Effector CD8-positive, alpha-beta T cell (primary cell): ENCODE results near the gene GALK1.
A peak's percentile ranks its signal among the peaks of the same experiment; 100 is the strongest.

ENCODE experiments used
- DNase-seq: peaks from one replicate; lab custom pipeline; 2025; lab: John Stamatoyannopoulos, UW

GALK1 gene

DNA sequence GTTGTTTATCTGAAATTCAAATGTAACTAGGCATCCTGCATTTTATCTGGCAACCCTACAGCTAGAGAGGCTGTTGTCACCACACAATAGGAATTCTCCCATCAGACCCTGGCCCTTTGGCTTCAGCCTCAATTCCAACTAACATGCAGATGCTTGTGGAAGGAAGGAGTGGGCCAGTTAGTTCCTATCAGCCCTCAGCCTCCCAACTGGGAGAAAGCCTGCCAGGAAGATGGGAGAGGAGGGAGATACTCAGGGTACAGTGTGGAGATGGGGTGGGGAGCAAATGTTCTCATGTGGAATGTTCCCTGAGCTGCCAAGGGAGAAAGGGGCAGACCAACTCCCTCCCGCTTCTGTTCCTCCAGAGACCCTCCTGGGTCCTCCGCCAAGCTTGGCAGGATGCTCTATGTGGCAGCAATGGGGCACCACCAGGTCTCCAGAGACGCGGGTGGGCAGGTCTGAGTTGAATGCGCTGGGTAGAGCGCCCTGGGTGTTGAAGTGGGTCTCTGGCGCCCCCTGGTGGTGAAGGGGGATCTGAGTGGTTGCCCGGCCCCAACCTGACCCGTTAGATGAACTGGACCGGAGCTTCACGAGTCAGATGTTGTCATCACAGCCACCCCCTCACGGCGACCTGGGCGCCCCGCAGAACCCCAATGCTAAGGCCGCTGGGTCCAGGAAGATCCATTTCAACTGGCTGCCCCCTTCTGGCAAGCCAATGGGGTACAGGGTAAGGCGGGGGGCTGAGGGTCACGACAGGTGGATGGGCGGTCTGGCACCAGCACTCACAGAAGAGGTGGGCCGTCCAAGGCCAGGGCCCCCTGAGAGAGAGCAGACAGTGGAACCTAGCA, 15.2 kb downstream of the GALK1 start:
- peak; percentile 85 for DNase-seq

DNA sequence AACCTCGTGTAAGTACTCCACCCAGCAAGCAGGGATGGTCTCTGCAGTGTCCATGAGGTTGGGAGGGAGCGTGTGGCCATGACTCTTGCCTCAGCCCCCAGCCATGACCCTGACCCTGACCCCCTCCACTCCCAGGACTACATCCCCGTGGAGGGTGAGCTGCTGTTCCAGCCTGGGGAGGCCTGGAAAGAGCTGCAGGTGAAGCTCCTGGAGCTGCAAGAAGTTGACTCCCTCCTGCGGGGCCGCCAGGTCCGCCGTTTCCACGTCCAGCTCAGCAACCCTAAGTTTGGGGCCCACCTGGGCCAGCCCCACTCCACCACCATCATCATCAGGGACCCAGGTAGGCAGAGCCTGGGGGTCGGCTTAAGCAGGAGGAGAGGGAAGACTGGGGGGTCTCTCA, 16.3 kb downstream of the GALK1 start:
- DNase-seq = no peak

DNA sequence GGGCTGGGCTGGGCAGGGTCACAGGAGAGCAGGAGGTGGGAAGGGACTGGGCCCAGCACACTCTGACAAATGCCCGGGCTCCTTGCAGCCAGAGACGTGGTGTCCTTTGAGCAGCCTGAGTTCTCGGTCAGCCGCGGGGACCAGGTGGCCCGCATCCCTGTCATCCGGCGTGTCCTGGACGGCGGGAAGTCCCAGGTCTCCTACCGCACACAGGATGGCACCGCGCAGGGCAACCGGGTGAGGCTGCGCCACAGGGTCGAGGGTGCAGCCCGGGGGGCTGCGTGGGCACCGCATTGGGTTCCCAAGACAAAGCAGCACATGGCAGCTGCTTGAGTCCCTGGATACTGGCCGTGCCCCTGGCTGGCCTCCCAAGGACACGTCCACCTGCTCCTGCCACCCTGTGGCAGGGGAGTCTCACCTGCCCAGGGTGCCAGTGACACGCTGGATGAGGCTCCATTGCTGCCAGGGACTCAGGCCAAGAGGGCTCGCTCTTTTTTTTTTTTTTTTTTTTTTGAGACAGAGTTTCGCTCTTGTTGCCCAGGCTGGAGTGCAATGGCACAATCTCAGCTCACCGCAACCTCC, 21.3 kb downstream of the GALK1 start:
- no peak for DNase-seq

DNA sequence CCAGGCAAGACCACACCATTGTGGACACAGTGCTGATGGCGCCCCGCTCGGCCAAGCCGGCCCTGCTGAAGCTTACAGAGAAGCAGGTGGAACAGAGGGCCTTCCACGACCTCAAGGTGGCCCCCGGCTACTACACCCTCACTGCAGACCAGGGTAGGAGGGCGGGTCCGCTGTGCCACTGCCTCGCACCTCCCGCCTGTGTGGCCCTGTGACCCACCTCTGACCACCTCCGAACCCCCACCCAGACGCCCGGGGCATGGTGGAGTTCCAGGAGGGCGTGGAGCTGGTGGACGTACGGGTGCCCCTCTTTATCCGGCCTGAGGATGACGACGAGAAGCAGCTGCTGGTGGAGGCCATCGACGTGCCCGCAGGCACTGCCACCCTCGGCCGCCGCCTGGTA, 22.7 kb downstream of the GALK1 start:
- no peak for DNase-seq

DNA sequence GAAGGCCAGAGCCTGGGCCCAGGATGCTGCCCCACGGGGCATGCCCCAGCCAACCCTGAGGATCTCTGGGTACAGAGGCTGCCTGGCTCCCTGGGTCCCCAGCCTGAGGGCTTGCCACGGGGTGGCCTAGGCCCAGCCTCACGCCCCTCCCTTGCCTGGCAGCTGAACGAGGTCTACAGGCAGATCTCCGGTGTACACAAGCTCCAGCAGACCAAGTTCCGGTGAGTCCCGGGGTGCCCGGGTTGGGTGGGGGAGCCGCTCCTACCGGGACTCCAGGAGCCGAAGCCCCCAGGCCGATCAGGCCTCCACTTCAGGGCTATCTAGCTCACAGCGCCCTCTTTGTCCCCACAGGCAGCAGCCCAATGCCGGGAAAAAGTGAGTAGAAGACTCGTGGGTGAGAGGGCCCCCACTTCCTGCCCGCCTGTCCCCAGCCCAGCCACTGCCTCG, 24.3 kb downstream of the GALK1 start:
- no peak for DNase-seq

DNA sequence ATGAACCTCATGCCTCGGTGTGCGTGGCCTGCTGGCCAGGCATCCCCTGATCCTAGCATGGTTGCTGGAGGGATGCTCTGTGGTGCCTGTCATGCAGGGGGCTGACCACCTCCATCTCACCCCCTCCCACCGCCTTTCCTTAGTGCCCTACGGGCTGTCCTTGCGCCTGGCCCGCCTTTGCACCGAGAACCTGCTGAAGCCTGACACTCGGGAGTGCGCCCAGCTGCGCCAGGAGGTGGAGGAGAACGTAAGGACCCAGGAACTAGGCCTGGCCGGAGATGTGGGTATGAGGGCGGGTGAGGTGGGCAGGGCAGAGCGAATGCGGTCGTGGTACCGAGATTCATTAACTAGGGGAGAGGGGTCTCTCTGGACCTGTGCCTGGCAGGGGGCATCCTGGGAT, 24.8 kb downstream of the GALK1 start:
- no peak for DNase-seq

DNA sequence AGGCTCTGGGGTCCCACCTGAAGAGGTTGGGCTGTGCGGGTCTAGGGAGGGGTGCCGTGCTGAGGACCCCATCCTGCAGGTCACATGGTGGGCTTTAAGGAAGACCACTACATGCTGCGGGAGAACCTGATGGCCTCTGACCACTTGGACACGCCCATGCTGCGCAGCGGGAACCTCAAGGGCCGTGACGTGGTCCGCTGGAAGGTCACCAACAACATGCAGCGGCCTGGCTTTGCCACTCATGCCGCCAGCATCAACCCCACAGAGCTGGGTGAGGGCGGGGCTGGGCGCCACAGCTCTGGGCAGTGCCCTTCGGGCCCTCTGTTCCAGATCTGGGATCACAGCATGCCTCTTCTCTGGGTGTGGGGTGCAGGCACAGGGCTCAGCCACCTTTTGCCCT, 25.2 kb downstream of the GALK1 start:
- DNase-seq = no peak

DNA sequence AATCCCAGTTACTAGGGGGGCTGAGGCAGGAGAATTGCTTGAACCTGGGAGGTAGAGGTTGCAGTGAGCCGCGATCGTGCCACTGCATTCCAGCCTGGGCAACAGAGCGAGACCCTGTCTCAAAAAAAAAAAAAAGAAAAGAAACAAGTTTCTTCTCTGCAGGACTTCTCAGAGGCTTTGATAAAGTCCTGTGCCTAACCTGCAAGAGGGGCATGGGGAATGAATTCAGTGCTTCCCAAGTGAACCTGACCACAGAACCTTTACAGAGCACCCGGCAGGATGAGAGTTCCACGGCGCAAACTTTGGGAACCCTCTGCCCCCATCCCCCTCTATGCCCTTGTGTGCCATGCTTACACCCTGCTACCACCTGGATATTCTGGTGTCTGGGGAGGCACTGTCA, 25.8 kb downstream of the GALK1 start:
- no peak for DNase-seq

DNA sequence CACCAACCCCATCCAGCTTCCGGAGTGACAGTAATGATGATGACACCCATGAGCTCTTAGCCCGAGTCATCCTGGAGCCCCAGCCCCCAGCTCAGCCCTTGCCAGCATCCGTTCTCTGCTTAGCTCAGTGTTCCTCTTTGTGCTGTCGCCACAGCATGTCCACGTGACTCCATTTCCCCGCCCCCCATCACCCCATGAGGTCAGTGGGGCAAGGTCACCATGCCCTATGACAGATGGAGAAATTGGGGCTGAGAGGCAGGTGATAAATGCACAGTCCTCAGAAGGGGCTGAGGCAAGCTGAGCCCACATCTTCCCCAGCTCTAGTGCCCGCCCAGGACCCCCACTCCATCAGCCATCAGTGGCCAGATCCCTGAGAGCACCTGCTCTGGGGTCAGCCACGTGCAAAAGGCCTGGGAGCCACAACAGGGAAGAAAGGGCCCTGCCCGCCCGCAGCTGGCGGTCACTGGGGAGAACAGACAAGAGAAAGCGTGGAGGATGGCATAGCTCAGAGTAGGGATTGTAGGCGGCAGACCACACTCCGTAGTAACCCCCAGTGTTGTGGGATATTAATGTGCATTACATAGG, 26.7 kb downstream of the GALK1 start:
- DNase-seq = no peak

DNA sequence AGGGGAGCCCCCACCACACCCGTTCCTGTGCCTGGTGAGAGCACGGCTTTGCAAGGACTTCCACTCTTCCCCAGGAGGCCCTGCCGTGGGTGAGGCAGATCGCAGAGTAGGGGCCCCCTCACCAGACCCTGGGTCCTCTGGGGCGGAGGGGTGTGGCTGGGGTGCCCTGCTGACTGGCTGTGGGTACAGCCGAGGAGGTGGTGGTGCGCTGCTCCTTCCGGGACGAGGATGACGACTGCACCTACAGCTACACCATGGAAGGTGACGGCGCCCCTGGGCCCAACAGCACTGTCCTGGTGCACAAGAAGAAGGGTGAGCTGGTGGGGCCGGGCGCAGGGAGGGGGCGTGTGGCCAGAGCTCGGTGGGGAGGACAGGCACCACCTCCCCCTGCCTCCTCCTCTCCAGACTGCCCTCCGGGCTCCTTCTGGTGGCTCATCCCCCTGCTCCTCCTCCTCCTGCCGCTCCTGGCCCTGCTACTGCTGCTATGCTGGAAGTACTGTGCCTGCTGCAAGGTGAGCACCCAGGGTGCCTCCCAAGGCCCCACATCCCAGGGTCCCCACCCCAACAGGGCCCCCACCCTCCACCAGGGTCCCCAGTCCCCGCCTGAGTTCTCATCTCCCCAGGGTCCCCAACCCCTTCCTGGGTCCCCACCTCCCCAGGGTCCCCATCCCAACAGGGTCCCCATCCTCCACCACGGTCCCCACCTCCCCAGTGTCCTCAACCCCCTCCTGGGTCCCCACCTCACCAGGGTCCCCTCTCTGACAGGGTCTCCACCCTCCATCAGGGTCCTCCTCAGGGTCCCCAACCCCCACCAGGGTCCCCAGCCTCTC, 27.6 kb downstream of the GALK1 start:
- no peak for DNase-seq

DNA sequence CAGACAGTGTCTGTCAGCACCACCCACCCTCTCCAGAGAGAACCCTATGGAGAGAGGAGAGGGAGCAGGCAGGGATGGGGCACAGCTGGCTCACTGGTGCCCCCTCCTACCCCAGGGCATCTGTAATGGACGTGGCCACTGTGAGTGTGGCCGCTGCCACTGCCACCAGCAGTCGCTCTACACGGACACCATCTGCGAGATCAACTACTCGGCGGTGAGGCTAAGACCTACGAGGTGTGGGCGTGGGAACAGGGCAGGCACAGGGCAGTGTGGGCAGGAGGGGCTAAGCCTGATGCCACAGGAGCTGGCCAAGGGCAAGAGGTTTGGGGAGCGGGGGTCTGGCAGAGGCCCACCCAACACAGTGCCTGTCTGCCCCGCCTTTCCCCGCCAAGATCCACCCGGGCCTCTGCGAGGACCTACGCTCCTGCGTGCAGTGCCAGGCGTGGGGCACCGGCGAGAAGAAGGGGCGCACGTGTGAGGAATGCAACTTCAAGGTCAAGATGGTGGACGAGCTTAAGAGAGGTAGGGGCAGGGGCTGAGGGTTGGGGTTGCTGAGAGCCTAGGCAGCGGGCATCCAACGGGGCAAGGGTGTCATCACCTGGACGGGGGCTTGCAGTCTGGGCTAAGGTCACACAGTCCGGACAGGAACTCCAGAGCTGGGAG, 28.7 kb downstream of the GALK1 start:
- DNase-seq = no peak

DNA sequence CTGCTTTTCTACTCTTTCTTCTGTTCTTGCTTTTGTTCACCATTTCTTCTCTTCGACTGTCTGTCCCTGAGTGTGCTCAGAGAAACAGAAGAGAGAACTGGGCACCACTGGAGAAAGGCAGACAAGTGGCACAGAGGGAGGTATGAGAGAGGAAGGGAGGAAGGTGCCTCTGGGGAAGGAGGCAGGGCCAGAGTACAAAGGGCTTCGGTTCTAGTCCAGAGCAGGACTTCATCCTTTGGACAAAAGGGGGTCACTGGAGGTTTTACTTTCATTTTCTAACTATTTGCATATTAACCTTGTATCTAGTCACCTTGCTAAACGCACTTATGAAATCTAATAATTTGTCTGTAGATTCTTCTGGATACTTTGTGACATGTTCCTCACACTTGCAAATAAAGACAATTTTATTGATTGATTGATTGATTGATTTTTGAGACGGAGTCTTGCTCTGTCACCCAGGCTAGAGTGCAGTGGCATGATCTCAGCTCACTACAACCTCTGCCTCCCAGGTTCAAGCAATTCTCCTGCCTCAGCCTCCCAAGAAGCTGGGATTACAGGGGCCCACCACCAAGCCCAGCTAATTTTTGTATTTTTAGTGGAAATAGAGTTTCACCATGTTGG, 30.2 kb downstream of the GALK1 start:
- no peak for DNase-seq

DNA sequence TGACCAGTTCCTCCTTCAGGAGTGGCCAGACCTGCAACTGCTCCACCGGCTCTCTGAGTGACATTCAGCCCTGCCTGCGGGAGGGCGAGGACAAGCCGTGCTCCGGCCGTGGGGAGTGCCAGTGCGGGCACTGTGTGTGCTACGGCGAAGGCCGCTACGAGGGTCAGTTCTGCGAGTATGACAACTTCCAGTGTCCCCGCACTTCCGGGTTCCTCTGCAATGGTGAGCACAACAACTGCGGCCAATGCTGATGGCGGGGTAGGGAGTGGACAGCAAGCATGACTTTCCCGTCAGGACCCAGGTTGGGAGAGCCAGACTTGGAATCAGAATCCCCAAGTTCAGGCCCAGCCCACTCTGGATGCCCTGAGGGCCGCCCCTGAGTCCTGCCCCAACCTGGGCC, 31.5 kb downstream of the GALK1 start:
- no peak for DNase-seq

DNA sequence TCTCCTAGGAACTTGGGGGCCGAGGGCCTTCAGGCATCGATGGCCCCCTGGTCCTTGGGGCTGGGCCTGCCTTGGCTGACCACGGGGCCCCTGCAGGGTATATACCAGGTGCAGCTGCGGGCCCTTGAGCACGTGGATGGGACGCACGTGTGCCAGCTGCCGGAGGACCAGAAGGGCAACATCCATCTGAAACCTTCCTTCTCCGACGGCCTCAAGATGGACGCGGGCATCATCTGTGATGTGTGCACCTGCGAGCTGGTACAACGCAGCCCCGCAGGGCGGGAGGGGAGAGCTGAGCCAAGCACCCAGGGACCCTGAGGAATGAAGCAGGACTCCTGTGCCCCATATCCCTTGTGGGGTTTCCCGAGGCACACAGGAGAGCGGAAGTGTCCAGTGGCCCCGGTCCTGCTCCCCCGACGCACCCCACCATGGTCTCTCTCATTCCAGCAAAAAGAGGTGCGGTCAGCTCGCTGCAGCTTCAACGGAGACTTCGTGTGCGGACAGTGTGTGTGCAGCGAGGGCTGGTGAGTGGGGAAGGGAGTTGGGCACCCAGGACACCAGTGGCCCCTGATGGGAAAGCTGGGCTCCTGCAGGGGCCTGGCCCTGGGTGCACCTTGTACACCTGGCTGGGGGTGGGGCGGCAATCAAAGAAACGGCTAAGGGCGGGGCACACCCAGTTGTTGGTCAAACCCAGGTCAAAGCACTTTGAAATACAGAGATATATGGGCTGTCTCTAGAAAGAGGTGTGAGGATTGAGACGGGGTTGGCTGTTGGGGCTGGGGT, 33.1 kb downstream of the GALK1 start:
- no peak for DNase-seq

DNA sequence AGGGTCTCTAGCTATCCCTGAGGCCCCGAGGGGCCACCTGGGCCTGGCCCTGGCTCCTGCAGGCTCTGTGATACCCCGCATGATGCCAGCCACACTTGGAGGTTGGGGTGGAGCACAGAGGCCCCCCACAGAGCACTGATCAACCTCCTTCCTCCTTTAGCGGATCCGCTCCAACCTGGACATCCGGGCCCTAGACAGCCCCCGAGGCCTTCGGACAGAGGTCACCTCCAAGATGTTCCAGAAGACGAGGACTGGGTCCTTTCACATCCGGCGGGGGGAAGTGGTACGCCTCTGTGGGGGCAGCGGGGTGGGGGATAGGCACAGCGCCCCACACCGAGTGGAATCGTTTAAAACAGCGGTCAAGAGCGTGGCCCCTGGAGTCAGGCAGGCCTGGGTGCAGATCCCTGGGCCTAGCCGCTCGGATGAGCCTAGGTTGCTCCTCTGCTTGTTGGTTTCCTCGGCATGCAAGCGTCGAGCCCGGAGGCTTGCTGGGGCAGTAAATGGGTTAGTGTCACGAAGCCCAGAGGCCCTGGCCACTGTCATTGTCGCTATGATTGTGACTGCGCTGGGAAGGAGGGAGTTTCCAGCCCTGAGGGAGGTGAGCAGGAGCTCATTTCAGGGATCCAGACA, 33.8 kb downstream of the GALK1 start:
- no peak for DNase-seq

DNA sequence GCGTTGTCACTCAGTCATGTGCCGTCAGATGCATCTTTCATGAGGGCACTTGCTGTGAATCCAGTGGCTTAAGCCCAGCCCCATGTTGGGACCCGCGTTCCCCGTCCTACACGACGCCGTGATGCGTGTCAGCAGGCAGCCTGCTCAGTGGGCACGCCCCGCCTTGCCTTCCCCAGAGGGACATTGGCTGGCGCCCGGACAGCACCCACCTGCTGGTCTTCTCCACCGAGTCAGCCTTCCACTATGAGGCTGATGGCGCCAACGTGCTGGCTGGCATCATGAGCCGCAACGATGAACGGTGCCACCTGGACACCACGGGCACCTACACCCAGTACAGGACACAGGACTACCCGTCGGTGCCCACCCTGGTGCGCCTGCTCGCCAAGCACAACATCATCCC, 34.9 kb downstream of the GALK1 start:
- no peak for DNase-seq

DNA sequence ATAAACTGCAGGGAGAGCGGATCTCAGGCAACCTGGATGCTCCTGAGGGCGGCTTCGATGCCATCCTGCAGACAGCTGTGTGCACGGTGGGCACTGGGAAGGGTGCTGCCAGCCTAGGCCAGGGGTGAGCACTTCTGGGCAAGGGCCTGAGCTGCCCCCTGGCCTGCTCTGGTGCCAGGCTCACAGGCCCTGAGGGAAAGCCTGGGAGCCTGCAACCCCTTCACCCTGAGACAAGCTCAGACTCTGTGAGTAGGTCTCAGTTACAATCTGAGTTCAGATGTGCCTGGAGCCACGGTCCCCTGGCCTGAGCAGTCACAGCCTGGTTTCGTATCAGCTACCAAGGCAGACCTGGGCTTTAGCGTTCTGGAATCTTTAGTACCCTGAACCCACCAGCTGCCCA, 35.6 kb downstream of the GALK1 start:
- no peak for DNase-seq

DNA sequence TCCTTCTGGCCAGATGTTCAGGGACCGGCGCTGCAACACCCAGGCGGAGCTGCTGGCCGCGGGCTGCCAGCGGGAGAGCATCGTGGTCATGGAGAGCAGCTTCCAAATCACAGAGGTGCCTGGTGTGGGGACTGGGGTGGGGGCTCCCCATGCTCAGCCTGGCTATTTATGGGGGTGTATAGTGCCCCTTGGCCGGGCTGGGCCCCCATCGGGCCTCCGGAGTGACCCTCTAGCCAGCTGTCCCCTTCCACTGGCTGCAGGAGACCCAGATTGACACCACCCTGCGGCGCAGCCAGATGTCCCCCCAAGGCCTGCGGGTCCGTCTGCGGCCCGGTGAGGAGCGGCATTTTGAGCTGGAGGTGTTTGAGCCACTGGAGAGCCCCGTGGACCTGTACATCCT, 37.6 kb downstream of the GALK1 start:
- no peak for DNase-seq

DNA sequence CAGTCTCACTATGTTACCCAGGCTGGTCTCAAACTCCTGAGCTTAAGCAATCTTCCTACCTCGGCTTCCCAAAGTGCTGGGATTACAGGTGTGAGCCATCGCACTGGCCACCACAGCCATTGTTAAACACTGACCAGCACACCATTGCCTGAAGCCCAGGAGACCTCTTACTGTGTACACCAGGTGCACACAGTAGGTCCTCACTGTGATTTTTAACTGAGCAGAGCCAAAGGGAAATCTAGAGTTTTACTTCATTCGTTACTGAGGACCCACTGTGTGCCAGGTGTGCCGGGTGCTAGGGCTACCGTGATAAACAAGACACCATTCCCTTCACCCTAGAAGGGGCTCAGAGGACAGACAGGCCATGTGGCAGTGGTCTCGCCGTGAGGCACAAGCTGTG, 39.5 kb downstream of the GALK1 start:
- DNase-seq = no peak
